ENCODE data around the gene CEP350.

The CEP350 gene, protein sequence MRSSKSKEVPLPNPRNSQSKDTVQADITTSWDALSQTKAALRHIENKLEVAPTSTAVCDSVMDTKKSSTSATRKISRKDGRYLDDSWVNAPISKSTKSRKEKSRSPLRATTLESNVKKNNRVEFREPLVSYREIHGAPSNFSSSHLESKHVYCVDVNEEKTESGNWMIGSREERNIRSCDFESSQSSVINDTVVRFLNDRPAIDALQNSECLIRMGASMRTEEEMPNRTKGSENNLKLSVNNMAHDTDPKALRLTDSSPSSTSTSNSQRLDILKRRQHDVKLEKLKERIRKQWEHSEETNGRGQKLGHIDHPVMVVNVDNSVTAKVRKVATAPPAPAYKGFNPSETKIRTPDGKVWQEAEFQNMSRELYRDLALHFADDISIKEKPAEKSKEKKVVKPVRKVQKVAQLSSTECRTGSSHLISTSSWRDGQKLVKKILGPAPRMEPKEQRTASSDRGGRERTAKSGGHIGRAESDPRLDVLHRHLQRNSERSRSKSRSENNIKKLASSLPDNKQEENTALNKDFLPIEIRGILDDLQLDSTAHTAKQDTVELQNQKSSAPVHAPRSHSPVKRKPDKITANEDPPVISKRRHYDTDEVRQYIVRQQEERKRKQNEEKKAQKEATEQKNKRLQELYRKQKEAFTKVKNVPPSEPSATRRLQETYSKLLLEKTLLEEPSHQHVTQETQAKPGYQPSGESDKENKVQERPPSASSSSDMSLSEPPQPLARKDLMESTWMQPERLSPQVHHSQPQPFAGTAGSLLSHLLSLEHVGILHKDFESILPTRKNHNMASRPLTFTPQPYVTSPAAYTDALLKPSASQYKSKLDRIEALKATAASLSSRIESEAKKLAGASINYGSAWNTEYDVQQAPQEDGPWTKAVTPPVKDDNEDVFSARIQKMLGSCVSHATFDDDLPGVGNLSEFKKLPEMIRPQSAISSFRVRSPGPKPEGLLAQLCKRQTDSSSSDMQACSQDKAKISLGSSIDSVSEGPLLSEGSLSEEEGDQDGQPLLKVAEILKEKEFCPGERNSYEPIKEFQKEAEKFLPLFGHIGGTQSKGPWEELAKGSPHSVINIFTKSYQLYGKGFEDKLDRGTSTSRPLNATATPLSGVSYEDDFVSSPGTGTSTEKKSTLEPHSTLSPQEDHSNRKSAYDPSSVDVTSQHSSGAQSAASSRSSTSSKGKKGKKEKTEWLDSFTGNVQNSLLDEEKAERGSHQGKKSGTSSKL (N-terminal part only)

GRCh38 chr1:179954493-179955286 lies at the start of gene CEP350:
Gene CEP350, plus strand, starts transcription at chr1:179954810. Its CDS starts 31,372 bp downstream, at chr1:179986182.
- DNase-seq (ENCODE audit: low read depth in 2 of 2) = peak; percentile 96 to 97

GRCh38 chr1:179910934-179911333 lies 43.7 kb upstream of the CEP350 start:
- no peak for DNase-seq (ENCODE audit: low read depth in 2 of 2)

- DNase-seq (ENCODE audit: low read depth in 2 of 2) = no peak
Measured at GRCh38 chr1:179911812-179912211, 42.8 kb upstream of the CEP350 start.

DNA sequence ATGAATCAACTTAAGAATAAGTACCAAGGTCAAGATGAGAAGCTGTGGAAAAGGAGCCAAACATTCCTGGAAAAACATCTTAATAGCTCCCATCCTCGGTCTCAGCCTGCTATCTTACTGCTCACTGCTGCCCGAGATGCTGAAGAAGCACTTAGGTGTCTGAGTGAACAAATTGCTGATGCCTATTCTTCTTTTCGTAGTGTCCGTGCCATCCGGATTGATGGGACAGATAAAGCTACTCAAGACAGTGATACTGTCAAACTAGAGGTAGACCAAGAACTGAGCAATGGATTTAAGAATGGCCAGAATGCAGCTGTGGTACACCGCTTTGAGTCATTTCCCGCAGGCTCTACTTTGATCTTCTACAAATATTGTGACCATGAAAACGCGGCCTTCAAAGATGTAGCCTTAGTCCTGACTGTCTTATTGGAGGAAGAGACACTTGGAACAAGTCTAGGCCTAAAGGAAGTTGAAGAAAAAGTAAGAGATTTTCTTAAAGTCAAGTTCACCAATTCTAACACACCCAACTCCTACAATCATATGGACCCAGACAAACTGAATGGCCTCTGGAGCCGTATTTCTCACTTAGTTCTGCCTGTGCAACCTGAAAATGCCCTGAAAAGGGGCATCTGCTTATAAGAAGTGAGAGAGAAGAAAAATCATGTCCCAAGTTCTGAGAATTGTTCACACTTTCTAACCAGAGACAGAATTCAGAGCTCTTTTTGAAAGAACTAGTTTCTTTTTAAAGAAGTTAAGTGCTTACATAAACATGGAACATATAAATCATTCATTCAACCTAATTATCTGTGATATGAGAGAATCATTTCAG lies 36.8 kb upstream of the CEP350 start:
- no peak for DNase-seq (ENCODE audit: low read depth in 2 of 2)

- no peak for DNase-seq (ENCODE audit: low read depth in 2 of 2)
Measured at GRCh38 chr1:179921472-179921871, 33.1 kb upstream of the CEP350 start.

- DNase-seq (ENCODE audit: low read depth in 2 of 2) = no peak
Measured at GRCh38 chr1:179921981-179922872, 32.4 kb upstream of the CEP350 start.

- DNase-seq (ENCODE audit: low read depth in 2 of 2) = no peak
Measured at GRCh38 chr1:179923029-179923428, 31.6 kb upstream of the CEP350 start.

DNA sequence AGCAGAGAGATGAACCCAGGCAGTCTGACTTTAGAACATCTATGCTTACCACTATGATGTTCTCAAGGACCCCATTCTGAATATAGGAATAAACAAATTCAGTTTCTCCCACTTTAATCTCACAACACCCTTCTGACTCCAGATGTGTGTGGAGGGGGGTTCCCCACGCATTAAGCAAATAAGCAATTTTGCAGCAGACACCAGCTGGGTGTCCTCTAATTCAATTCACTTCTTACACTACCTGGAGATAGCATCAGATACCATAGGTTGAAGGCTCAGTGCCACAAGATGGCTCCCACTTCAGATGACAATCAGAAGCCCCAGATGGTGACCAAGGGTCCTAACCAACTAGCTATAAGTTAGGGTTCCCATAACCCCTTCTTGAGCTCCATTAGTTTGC lies 30.3 kb upstream of the CEP350 start:
- no peak for DNase-seq (ENCODE audit: low read depth in 2 of 2)

- no peak for DNase-seq (ENCODE audit: low read depth in 2 of 2)
Measured at GRCh38 chr1:179925302-179925701, 29.3 kb upstream of the CEP350 start.

DNA sequence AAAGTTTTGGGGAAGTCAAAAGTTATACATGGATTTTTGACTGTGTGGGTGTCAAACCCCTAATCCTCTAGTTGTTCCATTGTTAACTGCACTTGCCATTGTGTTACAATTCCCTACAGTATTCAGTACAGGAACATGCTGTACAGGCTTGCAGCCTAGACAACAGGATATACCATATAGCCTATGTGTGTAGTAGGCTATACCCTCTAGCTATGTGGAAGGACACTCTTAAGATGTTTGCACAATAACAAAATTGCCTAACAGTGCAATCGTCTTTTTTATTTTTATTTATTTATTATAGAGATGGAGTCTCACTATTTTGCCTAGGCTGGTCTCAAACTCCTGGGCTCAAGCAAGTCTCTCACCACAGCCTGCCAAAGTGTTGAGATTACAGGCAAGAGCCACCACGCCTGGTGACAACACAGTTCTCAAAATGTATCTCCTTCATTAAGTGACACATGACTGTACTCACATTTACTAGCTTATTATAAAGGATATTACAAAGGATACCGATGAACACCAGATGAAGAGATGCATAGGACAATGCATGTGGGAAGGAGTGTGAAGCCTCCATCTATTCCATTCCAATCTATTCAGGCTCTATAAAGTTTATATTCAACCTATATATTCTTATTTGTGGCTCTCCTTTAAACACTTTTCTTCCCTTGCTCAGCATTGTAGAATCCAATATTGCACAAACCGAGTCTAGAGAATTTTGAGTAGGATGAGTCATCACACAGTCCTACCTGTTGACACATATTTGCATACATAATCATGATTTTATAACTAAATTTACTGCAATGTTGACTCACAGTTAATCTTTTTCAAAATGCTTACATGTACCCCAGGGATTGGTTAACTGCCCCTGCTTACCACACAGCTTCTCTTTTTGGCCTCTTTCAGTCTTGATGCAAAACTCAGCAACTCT lies 28.4 kb upstream of the CEP350 start:
- DNase-seq (ENCODE audit: low read depth in 2 of 2) = no peak

GRCh38 chr1:179926850-179927205 lies 27.8 kb upstream of the CEP350 start:
- no peak for DNase-seq (ENCODE audit: low read depth in 2 of 2)

DNA sequence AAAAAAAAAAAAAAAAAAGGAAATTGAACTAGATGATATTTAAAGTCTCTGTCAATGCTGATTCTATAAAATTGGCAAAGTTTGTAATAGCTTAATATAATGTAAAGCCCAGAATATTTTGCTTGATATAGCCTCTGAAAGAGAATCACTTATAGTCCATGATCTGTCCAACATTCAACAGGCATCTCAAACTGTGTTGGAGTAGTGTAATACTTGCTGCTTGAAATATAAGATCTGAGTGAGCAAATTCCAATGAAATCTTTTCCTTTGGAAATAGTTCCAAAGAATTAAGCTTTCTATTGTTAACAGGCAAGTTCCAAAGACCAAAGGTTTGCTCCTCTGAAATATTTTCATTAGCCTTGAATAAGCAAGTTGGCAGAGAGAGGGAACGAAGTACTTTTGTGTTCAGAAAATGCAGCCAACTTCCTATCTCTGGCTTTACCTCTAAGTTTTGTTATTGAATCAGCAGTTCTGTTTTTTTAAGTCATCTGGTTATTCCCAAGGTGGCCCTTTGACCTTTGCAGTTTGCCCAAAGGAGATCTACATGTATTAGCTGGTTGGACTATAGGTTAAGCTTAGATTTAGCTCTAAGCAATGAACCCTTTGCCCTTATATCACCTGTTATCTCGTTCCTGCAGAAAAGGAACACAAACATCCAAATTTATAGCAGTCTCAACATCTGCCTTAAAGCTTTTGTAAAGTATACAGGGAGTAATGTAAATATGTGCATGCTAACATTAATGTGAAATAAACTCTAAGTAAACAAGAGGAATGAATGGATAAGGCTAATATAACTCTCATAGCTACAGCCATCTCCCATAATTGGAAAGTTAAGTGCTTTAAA lies 24.4 kb upstream of the CEP350 start:
- DNase-seq (ENCODE audit: low read depth in 2 of 2) = no peak

- no peak for DNase-seq (ENCODE audit: low read depth in 2 of 2)
Measured at GRCh38 chr1:179930867-179931266, 23.7 kb upstream of the CEP350 start.

- DNase-seq (ENCODE audit: low read depth in 2 of 2) = no peak
Measured at GRCh38 chr1:179933219-179933618, 21.4 kb upstream of the CEP350 start.

DNA sequence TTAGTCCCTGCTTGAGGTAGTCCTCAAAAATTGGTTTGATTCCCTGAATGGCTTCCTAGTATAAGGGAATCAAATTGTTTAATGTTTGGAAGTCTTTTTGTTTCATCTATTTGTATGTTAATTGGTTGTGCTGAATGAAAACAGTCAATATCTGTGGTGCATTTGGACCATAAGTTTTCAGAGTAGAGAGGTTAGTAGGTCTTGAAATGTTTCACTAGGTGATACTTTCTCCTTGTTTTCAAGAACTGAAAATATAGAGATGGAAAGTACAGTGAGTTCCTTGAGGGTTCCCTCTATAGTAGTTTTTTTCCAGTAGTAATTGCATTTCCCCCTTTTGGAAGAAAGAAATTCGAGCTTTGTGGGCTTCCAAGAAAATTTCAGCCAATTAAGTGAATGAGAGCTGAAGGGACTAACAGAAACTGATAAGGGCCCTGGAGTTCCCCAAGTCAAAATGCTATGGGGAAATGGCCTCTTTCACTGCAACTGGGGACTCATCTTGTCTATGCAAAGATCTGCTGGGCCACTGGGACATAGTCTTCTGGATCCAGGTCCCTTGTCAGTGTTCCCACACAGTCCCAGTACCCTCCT lies 18.6 kb upstream of the CEP350 start:
- no peak for DNase-seq (ENCODE audit: low read depth in 2 of 2)

GRCh38 chr1:179937668-179938254 lies 16.8 kb upstream of the CEP350 start:
- DNase-seq (ENCODE audit: low read depth in 2 of 2) = no peak

DNA sequence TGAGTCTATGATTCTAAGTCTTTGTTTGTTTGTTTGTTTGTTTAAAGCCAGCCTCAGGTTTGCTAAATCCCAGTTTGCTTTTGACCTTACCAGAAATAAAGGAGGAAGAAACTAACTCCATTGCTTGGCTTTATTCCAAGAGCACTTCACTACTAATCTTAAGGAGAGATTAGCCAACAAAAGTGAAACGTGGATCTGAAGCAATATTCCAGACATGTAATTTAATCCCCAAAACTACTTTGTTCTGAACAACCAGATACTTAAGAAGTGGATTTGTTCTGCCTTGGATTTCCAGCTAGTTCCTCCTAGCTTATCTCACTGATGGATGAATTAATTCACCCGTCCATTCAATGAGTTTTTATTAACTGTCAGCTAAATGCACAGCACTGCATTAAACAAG lies 15.9 kb upstream of the CEP350 start:
- DNase-seq (ENCODE audit: low read depth in 2 of 2) = no peak

Measured in activated CD4-positive, alpha-beta T cell treated with anti-CD3 and anti-CD28 coated beads for 24 hours (primary cell).